Naive B cell (primary cell): ENCODE results near the gene CDS2. TPM values are rescaled to one million over a fixed set of nuclear protein-coding genes. Genes with fewer than 3 reads are reported as not detected.
A peak's percentile ranks its signal among the peaks of the same experiment; 100 is the strongest.

Source experiments
- ATAC-seq, 2 donors: fragments of 150-1000 bp; cut with Tn5 transposase; 2 replicates each; pipeline ENCODE4 v1.10.0; 2021; ENCODE audit warnings: low read depth in 2 of 2, mild to moderate bottlenecking in 2 of 2, moderate library complexity in 2 of 2
- DNase-seq: peaks from one replicate; pipeline ENCODE4 v3.0.0; 2022
- H3K27ac Mint-ChIP-seq, 6 donors: one replicate each; pipeline ENCODE4 v1.8.0; 2020 to 2022; ENCODE audit warnings: mild to moderate bottlenecking in 6 of 6, mixed read lengths in 6 of 6, moderate library complexity in 5 of 6, inconsistent platforms in 2 of 6
- H3K27me3 Mint-ChIP-seq, 3 donors: one replicate each; pipeline ENCODE4 v1.8.0; 2021 to 2022; ENCODE audit warnings: mixed read lengths in 3 of 3, mild to moderate bottlenecking in 1 of 3
- H3K36me3 Mint-ChIP-seq, 2 donors: one replicate each; pipeline ENCODE4 v1.8.0; 2020 to 2022; ENCODE audit warnings: mixed read lengths in 2 of 2, inconsistent platforms in 1 of 2, mild to moderate bottlenecking in 1 of 2
- H3K4me1 Mint-ChIP-seq, 3 donors: one replicate each; pipeline ENCODE4 v1.8.0; 2020 to 2022; ENCODE audit warnings: mixed read lengths in 3 of 3, inconsistent platforms in 1 of 3, mild to moderate bottlenecking in 1 of 3, moderate library complexity in 1 of 3
- H3K4me3 Mint-ChIP-seq, 8 donors: one replicate each; pipeline ENCODE4 v1.8.0; 2020 to 2022; ENCODE audit warnings: mild to moderate bottlenecking in 8 of 8, mixed read lengths in 8 of 8, moderate library complexity in 8 of 8, inconsistent platforms in 2 of 8
- H3K9me3 Mint-ChIP-seq, 7 donors: one replicate each; pipeline ENCODE4 v1.8.0; 2020 to 2022; ENCODE audit warnings: mixed read lengths in 7 of 7, mild to moderate bottlenecking in 5 of 7, inconsistent platforms in 2 of 7, moderate library complexity in 1 of 7
- polyA plus RNA-seq, 6 donors: library from polyadenylated mRNA; unstranded; fragments of 300-500 nt; fragmentation: Illumina TruSeq; gene quantifications; one replicate each; pipeline ENCODE4 v1.2.3, GENCODE V29; 2021; ENCODE audit warnings: low read depth in 6 of 6

Gene CDS2
- polyA plus RNA-seq, 6 donors from 2014 or later = 41.0 to 73.4 (median 50.4) TPM

- peaks cover 0 to 5% of the 10 kb centered on the region in 2 donors for H3K36me3 Mint-ChIP-seq
- peak; percentile 71 for DNase-seq
- H3K27me3 Mint-ChIP-seq = no peaks in the 10 kb centered on the region
- ATAC-seq = peak; percentile 50 to 51
- H3K4me1 Mint-ChIP-seq = peaks cover 25 to 36% (median 31%) of the 10 kb centered on the region in 3 donors
- H3K27ac Mint-ChIP-seq = peak overlapping the region; percentile 90 to 99 (median 98)
- peak overlapping the region; percentile 79 to 97 (median 92) for H3K4me3 Mint-ChIP-seq
- no peaks in the 10 kb centered on the region for H3K9me3 Mint-ChIP-seq
Observed at GRCh38 chr20:5127204-5127858, 523 bp downstream of the CDS2 start.

DNA sequence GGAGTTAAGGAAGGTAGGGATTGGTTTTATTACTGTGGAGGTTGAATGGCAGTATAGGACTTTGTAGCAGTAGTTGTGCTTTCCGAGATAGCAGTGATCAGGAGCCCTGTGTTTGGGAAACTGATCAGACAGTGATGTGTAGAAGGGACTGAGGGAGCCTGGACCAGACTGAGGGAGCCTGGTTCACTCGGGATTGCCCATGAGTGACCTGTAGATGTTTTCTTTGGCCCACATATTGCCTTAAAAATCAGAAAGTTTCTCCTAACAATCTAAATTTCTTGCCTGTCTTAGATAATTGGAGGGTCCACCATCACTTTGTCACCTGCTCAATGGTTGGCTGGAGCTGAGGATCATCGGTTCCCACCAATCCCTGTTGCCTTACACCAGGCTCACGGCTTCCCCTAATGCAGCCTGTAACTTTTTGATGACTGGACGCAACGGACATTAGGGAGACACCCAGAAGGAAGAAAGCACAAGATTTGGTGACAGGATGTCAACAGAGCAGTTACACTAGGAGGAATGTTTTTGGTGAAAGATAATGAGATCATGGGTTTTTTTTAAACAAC lies 1.1 kb downstream of the CDS2 start:
- DNase-seq (no peak), ATAC-seq (no peak)
- H3K27me3 Mint-ChIP-seq = no peaks in the 10 kb centered on the region
- H3K9me3 Mint-ChIP-seq = no peaks in the 10 kb centered on the region
- peak overlapping the region; percentile 90 to 99 (median 98) for H3K27ac Mint-ChIP-seq
- H3K4me1 Mint-ChIP-seq = peaks cover 25 to 36% (median 31%) of the 10 kb centered on the region in 3 donors
- H3K36me3 Mint-ChIP-seq = peaks cover 0 to 5% of the 10 kb centered on the region in 2 donors
- H3K4me3 Mint-ChIP-seq = peak overlapping the region; percentile 79 to 97 (median 92)

GRCh38 chr20:5128886-5129285 lies 2.1 kb downstream of the CDS2 start:
- H3K4me1 Mint-ChIP-seq = peaks cover 25 to 36% (median 31%) of the 10 kb centered on the region in 3 donors
- peaks cover 0 to 5% of the 10 kb centered on the region in 2 donors for H3K36me3 Mint-ChIP-seq
- no peaks in the 10 kb centered on the region for H3K9me3 Mint-ChIP-seq
- H3K4me3 Mint-ChIP-seq = peak overlapping the region in 6 of 8 donors; percentile 0 to 90 (median 16)
- no peaks in the 10 kb centered on the region for H3K27me3 Mint-ChIP-seq
- DNase-seq (no peak), ATAC-seq (no peak)
- peak overlapping the region in 3 of 6 donors; percentile 90 to 98 (median 93) for H3K27ac Mint-ChIP-seq

GRCh38 chr20:5131502-5131901 lies 4.7 kb downstream of the CDS2 start:
- Mint-ChIP-seq H3K27me3 (no peaks in the 10 kb centered on the region), H3K36me3 (peaks cover 0 to 5% of the 10 kb centered on the region in 2 donors), H3K9me3 (no peaks in the 10 kb centered on the region), H3K4me1 (peaks cover 30 to 43% (median 34%) of the 10 kb centered on the region in 3 donors), H3K27ac (no peak overlapping the region), H3K4me3 (peak overlapping the region in 1 of 8 donors; percentile 26)
- no peak for DNase-seq
- no peak for ATAC-seq

- peaks cover 0 to 5% of the 10 kb centered on the region in 2 donors for H3K36me3 Mint-ChIP-seq
- no peak overlapping the region for H3K4me3 Mint-ChIP-seq
- H3K27ac Mint-ChIP-seq = no peak overlapping the region
- no peaks in the 10 kb centered on the region for H3K27me3 Mint-ChIP-seq
- no peaks in the 10 kb centered on the region for H3K9me3 Mint-ChIP-seq
- H3K4me1 Mint-ChIP-seq = peaks cover 22 to 35% (median 27%) of the 10 kb centered on the region in 3 donors
- ATAC-seq (no peak), DNase-seq (no peak)
Observed at GRCh38 chr20:5133998-5134397, 7.2 kb downstream of the CDS2 start.

- peaks cover 30 to 45% (median 31%) of the 10 kb centered on the region in 3 donors for H3K4me1 Mint-ChIP-seq
- no peak overlapping the region for H3K4me3 Mint-ChIP-seq
Observed at GRCh38 chr20:5135363-5136012, 8.7 kb downstream of the CDS2 start.

GRCh38 chr20:5136096-5136495 lies 9.3 kb downstream of the CDS2 start:
- ATAC-seq (no peak), DNase-seq (no peak)
- Mint-ChIP-seq H3K9me3 (no peaks in the 10 kb centered on the region), H3K4me1 (peaks cover 30 to 49% (median 36%) of the 10 kb centered on the region in 3 donors), H3K36me3 (peaks cover 0 to 5% of the 10 kb centered on the region in 2 donors), H3K27me3 (no peaks in the 10 kb centered on the region), H3K4me3 (peak overlapping the region in 1 of 8 donors; percentile 15), H3K27ac (peak overlapping the region in 1 of 6 donors; percentile 6)

More at GRCh38 chr20:5135363-5136012, 8.7 kb downstream of the CDS2 start:
- peaks cover 0 to 5% of the 10 kb centered on the region in 2 donors for H3K36me3 Mint-ChIP-seq
- H3K27me3 Mint-ChIP-seq = no peaks in the 10 kb centered on the region
- DNase-seq (no peak), ATAC-seq (peak in 1 of 2 donors; percentile 37)
- no peaks in the 10 kb centered on the region for H3K9me3 Mint-ChIP-seq
- H3K27ac Mint-ChIP-seq = peak overlapping the region in 3 of 6 donors; percentile 6 to 65 (median 12)

DNA sequence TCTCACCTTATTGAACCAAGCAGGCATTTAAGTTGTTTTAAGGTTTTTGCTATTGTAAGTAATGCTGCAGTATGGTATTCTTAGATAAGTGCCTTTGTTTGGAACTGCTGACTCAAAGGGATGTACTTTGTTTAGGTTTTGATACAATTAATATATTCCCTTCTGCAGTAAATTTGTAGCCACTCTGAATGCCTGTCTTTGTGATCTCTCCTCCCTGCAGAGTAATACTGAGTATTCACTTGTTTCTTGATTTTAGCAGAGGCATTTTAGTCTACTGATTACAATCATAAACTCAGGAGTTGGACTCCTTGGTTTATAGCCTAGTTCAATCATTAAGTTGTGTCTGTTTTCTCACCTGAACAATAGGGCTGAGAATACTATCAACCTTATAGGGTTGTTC lies 13.4 kb downstream of the CDS2 start:
- Mint-ChIP-seq H3K36me3 (no peaks in the 10 kb centered on the region), H3K4me1 (peaks cover 42 to 70% (median 59%) of the 10 kb centered on the region in 3 donors)

DNA sequence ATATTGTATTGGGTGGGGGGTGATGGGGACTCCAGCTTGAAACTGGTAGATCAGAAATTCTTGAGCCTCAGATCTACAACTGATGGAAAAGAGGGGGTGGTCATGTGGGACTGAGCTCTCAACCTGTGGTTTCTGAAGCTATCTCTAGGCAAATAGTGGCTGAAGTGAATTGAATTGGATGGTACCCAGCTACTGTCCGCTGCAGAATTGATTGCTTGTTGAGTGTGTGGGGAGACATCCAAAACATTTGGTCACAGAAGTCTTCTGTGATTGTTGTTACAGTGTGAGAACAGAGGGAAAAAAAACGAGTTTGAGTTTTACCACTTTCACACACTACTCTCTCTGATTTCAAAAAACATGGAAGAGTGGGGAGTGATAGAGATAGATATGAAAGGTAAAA lies 14.8 kb downstream of the CDS2 start:
- ATAC-seq (no peak), DNase-seq (no peak)
- Mint-ChIP-seq H3K36me3 (no peaks in the 10 kb centered on the region), H3K27ac (peak overlapping the region in 1 of 6 donors; percentile 61), H3K9me3 (no peaks in the 10 kb centered on the region), H3K4me1 (peaks cover 42 to 69% (median 59%) of the 10 kb centered on the region in 3 donors), H3K4me3 (no peak overlapping the region), H3K27me3 (no peaks in the 10 kb centered on the region)

More for the DNA sequence above, 13.4 kb downstream of the CDS2 start:
- H3K27me3 Mint-ChIP-seq = no peaks in the 10 kb centered on the region
- ATAC-seq = no peak
- no peak for DNase-seq
- H3K4me3 Mint-ChIP-seq = no peak overlapping the region
- H3K9me3 Mint-ChIP-seq = no peaks in the 10 kb centered on the region
- no peak overlapping the region for H3K27ac Mint-ChIP-seq

DNA sequence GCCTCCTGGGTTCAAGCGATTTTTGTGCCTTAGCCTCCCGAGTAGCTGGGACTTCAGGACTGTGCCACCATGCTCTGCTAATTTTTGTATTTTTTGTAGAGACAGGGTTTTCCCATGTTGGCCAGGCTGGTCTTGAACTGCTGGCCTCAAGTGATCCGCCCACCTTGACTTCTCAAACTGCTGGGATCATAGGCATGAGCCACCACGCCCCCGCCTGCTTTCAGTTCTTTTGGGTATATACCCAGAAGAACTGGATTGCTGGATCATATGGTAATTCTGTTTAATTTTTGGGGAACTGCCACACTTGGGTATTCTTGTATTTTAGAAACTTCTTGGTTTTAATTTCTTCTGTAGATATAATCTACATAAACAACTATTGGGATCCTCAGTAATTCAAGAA lies 17.0 kb downstream of the CDS2 start:
- Mint-ChIP-seq H3K36me3 (no peaks in the 10 kb centered on the region), H3K27me3 (no peaks in the 10 kb centered on the region), H3K27ac (peak overlapping the region in 3 of 6 donors; percentile 65 to 71 (median 70)), H3K4me3 (peak overlapping the region in 1 of 8 donors; percentile 4), H3K9me3 (no peaks in the 10 kb centered on the region), H3K4me1 (peaks cover 53 to 81% (median 70%) of the 10 kb centered on the region in 3 donors)
- ATAC-seq (no peak), DNase-seq (no peak)

DNA sequence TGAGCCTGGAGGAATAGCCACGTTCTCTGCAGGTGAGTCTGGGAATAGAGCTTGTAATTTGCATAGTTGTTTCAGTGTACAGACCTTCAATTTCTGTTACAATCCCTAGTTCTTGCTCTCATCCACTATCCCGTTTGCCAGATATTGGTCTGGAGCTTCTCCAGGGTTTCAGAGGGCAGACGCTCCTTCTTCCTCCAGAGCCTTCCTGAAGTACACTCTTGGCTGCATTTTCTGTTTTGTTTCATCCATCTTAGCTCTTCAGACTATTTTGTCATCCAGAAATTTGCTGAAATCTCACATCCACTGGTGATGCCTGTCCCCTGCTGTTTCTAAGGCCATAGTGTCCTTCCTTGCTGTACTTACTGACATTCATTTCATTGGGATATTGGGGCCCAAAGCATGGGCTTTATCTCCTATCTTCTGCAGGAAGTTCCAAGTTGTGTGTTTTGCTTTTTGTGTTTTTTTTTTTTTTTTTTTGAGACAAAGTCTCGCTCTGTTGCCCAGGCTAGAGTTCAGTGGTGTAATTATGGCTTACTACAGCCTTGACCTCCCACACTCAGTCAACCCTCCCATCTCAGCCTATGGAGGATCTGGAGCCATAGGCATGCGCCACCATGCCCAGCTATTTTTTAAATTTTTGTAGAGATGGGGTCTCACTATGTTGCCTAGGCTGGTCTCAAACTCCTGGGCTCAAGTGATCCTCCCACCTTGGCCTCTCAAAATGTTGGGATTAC lies 18.7 kb downstream of the CDS2 start:
- DNase-seq (no peak), ATAC-seq (no peak)
- H3K27ac Mint-ChIP-seq = peak overlapping the region in 3 of 6 donors; percentile 53 to 80 (median 75)
- no peaks in the 10 kb centered on the region for H3K36me3 Mint-ChIP-seq
- no peaks in the 10 kb centered on the region for H3K27me3 Mint-ChIP-seq
- H3K4me1 Mint-ChIP-seq = peaks cover 54 to 84% (median 70%) of the 10 kb centered on the region in 3 donors
- H3K4me3 Mint-ChIP-seq = peak overlapping the region in 2 of 8 donors; percentile 7 to 20
- H3K9me3 Mint-ChIP-seq = no peaks in the 10 kb centered on the region

GRCh38 chr20:5146099-5146668 lies 19.4 kb downstream of the CDS2 start:
- no peak for ATAC-seq
- Mint-ChIP-seq H3K4me3 (peak overlapping the region in 2 of 8 donors; percentile 20 to 72), H3K36me3 (no peaks in the 10 kb centered on the region), H3K27ac (peak overlapping the region in 4 of 6 donors; percentile 53 to 92 (median 76)), H3K4me1 (peaks cover 57 to 84% (median 68%) of the 10 kb centered on the region in 3 donors), H3K9me3 (no peaks in the 10 kb centered on the region), H3K27me3 (no peaks in the 10 kb centered on the region)
- DNase-seq = no peak
